ENCODE results near the gene TRIM25. TPM values are rescaled to one million over a fixed set of nuclear protein-coding genes. Genes with fewer than 3 reads are reported as not detected.

TRIM25 gene
- total RNA-seq, 1 experiment from 2014 or later: 92.8 TPM

- Histone ChIP-seq H3K27me3 (ENCODE audit: insufficient read depth, low read depth) (no peaks in the 10 kb centered on the region), H3F3A (ENCODE audit: insufficient read depth, low read depth) (no peaks in the 10 kb centered on the region), H3K79me2 (ENCODE audit: low read depth) (no peaks in the 10 kb centered on the region), H4K20me1 (ENCODE audit: insufficient read depth) (no peaks in the 10 kb centered on the region), H2AFZ (no peak overlapping the region), H3K36me3 (ENCODE audit: low read depth) (no peaks in the 10 kb centered on the region), H3K9me3 (ENCODE audit: insufficient read depth, low read depth) (peaks cover 27% of the 10 kb centered on the region), H3K4me2 (no peak overlapping the region), H3K27ac (no peak overlapping the region), H3K4me3 (no peak overlapping the region), H3K9me2 (ENCODE audit: insufficient read depth) (no peaks in the 10 kb centered on the region), H3K4me1 (replicated peaks; ENCODE audit: insufficient read depth) (no peaks in the 10 kb centered on the region)
- no peak for DNase-seq
- CTCF ChIA-PET: no interaction called here
- POLR2A ChIA-PET (ENCODE audit: unreplicated experiment): no interaction called here
- TF ChIP-seq, protein P1, sequence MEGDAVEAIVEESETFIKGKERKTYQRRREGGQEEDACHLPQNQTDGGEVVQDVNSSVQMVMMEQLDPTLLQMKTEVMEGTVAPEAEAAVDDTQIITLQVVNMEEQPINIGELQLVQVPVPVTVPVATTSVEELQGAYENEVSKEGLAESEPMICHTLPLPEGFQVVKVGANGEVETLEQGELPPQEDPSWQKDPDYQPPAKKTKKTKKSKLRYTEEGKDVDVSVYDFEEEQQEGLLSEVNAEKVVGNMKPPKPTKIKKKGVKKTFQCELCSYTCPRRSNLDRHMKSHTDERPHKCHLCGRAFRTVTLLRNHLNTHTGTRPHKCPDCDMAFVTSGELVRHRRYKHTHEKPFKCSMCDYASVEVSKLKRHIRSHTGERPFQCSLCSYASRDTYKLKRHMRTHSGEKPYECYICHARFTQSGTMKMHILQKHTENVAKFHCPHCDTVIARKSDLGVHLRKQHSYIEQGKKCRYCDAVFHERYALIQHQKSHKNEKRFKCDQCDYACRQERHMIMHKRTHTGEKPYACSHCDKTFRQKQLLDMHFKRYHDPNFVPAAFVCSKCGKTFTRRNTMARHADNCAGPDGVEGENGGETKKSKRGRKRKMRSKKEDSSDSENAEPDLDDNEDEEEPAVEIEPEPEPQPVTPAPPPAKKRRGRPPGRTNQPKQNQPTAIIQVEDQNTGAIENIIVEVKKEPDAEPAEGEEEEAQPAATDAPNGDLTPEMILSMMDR (conservative IDR thresholded peaks at IDR 0.05): no peak
- no peak for TF ChIP-seq EZH2 (IDR thresholded peaks at IDR 0.05; ENCODE audit: low read depth)
- intact Hi-C loops (cut with micrococcal nuclease; ENCODE audit: unreplicated experiment): no loop called here
- no TSS peak for BruUV-seq (replicated peaks)
These were observed 12.4 kb upstream of the TRIM25 start for GRCh38 chr17:56926270-56926669.

- Histone ChIP-seq H3K36me3 (ENCODE audit: low read depth) (no peaks in the 10 kb centered on the region), H3K9me3 (ENCODE audit: insufficient read depth, low read depth) (peaks cover 18% of the 10 kb centered on the region), H3K4me3 (no peak overlapping the region), H3K4me2 (no peak overlapping the region), H2AFZ (no peak overlapping the region), H3K27me3 (ENCODE audit: insufficient read depth, low read depth) (no peaks in the 10 kb centered on the region), H3F3A (ENCODE audit: insufficient read depth, low read depth) (peaks cover 2% of the 10 kb centered on the region; the same call in 1 of the 2 replicates), H3K79me2 (ENCODE audit: low read depth) (no peaks in the 10 kb centered on the region), H4K20me1 (ENCODE audit: insufficient read depth) (no peaks in the 10 kb centered on the region), H3K4me1 (replicated peaks; ENCODE audit: insufficient read depth) (no peaks in the 10 kb centered on the region), H3K27ac (no peak overlapping the region), H3K9me2 (ENCODE audit: insufficient read depth) (no peaks in the 10 kb centered on the region)
- ChIA-PET POLR2A (ENCODE audit: unreplicated experiment) (no interaction called here), CTCF (no interaction called here)
- no peak for TF ChIP-seq EZH2 (IDR thresholded peaks at IDR 0.05; ENCODE audit: low read depth)
- TF ChIP-seq, protein P1 (conservative IDR thresholded peaks at IDR 0.05): no peak
- intact Hi-C loops (cut with micrococcal nuclease; ENCODE audit: unreplicated experiment): no loop called here
- no TSS peak for BruUV-seq (replicated peaks)
- no peak for DNase-seq
These were observed 11.2 kb upstream of the TRIM25 start for GRCh38 chr17:56925088-56925487.

- BruUV-seq (replicated peaks): no TSS peak
- Histone ChIP-seq H3K36me3 (ENCODE audit: low read depth) (0 out of 2 replicates have a peak, but pooled peaks cover 4% of the 10 kb centered on the region), H3K9me3 (ENCODE audit: insufficient read depth, low read depth) (peaks cover 13% of the 10 kb centered on the region; the same call in 1 of the 2 replicates), H3F3A (ENCODE audit: insufficient read depth, low read depth) (peaks cover 37% of the 10 kb centered on the region), H3K4me2 (no peak overlapping the region), H3K27me3 (ENCODE audit: insufficient read depth, low read depth) (no peaks in the 10 kb centered on the region), H3K79me2 (ENCODE audit: low read depth) (peaks cover 3% of the 10 kb centered on the region), H3K4me1 (replicated peaks; ENCODE audit: insufficient read depth) (peaks cover 29% of the 10 kb centered on the region), H4K20me1 (ENCODE audit: insufficient read depth) (no peaks in the 10 kb centered on the region), H3K27ac (peak overlapping the region; percentile 50; the same call in 1 of the 2 replicates), H3K9me2 (ENCODE audit: insufficient read depth) (no peaks in the 10 kb centered on the region), H2AFZ (no peak overlapping the region), H3K4me3 (no peak overlapping the region)
- peak in 1 of 2 experiments; percentile 21 for DNase-seq
- no peak for TF ChIP-seq EZH2 (IDR thresholded peaks at IDR 0.05; ENCODE audit: low read depth)
- TF ChIP-seq, protein P1 (conservative IDR thresholded peaks at IDR 0.05): no peak
- POLR2A ChIA-PET (ENCODE audit: unreplicated experiment): interaction anchor here (0.7 kb wide), 1 partner anchor 21 kb away, joined by 6 read pairs; no protein-coding TSS in a partner anchor
- CTCF ChIA-PET: no interaction called here
- intact Hi-C loops (cut with micrococcal nuclease; ENCODE audit: unreplicated experiment): no loop called here
These were observed 5.9 kb upstream of the TRIM25 start for GRCh38 chr17:56919717-56920116.
